GM13976 (cell line): ENCODE results near the gene NR2F1-AS1.
"Not testable (repeated sequence)": the region's sequence is repeated elsewhere in the genome, so short reads cannot be mapped to it uniquely, and the experiment has no call there.

Experiments used
- DNase-seq: peaks from one replicate; pipeline ENCODE4 v3.0.0; 2012; ENCODE audit warnings: low spot score
- in situ Hi-C: fragments of 300-500 bp; cut with MboI; formaldehyde crosslinking; loops from one replicate; pipeline ENCODE4 v1.12.0; 2022; ENCODE audit warnings: low sequenced_read_pairs, mixed read lengths, inconsistent platforms; ENCODE audit not compliant: unreplicated experiment
- TF ChIP-seq, protein P1 (sequence below): IDR thresholded peaks from 2 replicates; pipeline ENCODE4 v1.5.1; 2012; ENCODE audit warnings: borderline replicate concordance, mild to moderate bottlenecking; ENCODE audit not compliant: insufficient read depth; ENCODE audit errors: extremely low read depth, missing control alignments, control extremely low read depth

NR2F1-AS1 gene

DNA sequence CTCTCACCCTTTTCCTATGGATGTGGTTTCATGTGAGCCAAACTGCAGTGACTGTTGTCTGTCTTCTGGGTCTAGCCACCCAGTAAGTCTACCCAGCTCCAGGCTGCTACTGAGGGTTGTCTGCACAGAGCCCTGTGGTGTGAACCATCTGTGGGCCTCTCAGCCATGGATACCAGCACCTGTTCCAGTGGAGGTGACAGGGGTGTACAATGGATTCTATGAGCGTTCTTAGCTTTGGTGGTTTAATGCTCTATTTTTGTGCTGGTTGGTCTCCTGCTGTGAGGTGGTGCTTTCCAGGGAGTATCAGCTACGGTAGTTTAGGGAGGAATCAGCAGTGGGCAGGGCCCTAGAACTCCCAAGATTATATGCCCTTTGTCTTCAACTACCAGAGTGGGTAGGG is 186.7 kb downstream of the NR2F1-AS1 start:
- in situ Hi-C loops, result no loop called here
- TF ChIP-seq, protein P1, sequence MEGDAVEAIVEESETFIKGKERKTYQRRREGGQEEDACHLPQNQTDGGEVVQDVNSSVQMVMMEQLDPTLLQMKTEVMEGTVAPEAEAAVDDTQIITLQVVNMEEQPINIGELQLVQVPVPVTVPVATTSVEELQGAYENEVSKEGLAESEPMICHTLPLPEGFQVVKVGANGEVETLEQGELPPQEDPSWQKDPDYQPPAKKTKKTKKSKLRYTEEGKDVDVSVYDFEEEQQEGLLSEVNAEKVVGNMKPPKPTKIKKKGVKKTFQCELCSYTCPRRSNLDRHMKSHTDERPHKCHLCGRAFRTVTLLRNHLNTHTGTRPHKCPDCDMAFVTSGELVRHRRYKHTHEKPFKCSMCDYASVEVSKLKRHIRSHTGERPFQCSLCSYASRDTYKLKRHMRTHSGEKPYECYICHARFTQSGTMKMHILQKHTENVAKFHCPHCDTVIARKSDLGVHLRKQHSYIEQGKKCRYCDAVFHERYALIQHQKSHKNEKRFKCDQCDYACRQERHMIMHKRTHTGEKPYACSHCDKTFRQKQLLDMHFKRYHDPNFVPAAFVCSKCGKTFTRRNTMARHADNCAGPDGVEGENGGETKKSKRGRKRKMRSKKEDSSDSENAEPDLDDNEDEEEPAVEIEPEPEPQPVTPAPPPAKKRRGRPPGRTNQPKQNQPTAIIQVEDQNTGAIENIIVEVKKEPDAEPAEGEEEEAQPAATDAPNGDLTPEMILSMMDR, result no peak
- DNase-seq, result no peak

DNA sequence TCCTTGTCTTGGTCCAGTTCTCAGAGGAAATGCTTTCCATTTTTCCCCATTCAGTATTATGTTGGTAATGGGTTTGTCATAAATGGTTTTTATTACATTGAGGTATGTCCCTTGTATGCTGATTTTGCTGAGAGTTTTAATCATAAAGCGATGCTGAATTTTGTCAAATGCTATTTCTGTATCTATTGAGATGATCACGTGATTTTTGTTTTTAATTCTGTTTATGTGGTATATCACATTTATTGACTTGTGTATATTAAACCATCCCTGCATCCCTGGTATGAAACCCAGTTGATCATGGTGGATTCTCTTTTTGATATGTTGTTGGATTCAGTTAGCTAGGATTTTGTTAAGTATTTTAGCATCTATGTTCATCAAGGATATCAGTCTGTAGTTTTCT is 189.8 kb downstream of the NR2F1-AS1 start:
- DNase-seq, in situ Hi-C loops: not testable (repeated sequence)

DNA sequence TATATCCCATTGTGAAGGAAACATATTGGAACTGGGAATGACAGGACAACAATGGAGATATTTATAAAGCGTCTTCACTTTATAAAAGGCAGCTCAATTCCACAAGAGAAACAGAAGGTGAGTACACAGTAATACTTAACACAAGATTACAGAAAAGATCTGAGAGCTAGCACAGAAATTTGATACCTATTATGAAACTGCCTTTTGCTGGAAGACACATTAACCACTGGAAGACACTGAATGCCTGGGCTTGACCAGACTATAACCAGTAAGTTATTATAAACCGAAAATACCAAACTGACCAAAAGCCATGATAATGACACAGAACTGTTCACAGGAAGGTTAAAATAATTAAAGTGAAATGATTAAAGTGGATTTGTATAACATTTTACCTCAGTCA is 195.4 kb downstream of the NR2F1-AS1 start:
- TF ChIP-seq, protein P1, result no peak
- DNase-seq, result no peak
- in situ Hi-C loops, result no loop called here

DNA sequence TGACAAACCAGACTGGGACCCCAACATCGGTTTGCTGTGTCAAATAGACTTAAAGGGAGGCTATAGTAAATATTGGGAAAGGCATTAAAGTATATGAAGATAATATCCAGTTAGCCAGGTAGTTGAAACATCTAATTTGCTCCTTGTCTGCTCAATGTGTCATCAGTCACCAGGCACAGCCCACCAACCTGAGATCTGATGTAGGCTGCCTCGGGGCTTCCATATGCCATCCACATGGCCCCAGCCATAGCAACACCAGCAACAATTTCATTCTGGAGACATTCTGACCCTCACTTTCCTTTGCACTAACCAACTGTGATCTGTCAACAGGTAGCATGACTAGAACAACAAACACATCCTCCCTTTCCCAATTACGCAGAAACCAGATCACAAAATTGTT is 196.0 kb downstream of the NR2F1-AS1 start:
- TF ChIP-seq, protein P1, result no peak
- in situ Hi-C loops, result no loop called here
- DNase-seq, result no peak

GRCh38 chr5:93384026-93384425 is 197.0 kb downstream of the NR2F1-AS1 start:
- no peak for DNase-seq
- TF ChIP-seq, protein P1, result no peak
- in situ Hi-C loops, result no loop called here

DNA sequence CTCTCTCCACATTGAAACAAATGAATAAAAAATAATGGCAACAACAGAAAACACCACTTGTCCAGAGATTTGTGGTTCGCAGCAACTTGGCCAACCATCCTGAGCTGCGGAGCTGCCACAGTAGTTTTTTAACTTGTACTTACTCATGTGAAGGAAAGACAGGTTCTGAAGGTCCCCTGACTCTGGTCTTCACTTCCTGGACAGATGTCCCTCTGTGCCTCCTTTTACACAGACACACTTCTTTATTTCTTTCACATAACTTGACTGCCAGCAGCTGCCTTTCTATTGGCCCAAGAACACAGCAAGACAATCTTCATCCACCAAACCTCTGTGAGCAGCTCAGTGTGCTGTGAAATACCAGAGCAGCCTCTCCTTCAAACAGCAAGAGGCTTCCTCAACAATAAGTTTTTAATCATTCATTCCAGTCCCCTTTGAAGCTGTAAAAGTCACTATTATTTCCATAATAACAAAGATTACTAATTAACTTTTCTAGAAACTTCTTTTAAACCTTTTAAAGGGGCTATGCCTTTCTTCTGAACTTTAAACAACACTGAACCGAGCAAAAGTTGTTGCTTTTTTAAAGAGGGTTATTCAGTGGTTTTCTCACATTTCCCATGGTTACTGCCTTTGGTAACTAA is 198.7 kb downstream of the NR2F1-AS1 start:
- DNase-seq, result no peak
- in situ Hi-C loops, result no loop called here
- TF ChIP-seq, protein P1, result no peak

- in situ Hi-C loops, result no loop called here
- TF ChIP-seq, protein P1, result no peak
- DNase-seq, result no peak
Measured at GRCh38 chr5:93381057-93381456, 200.0 kb downstream of the NR2F1-AS1 start.
